GM21447 (cell line): ENCODE data around the gene CACNA1C.

Experiments used
- ATAC-seq: cut with Tn5 transposase; IDR thresholded peaks from one replicate; pipeline ENCODE4 v1.9.1; 2021; ENCODE audit not compliant: unreplicated experiment

CACNA1C gene

DNA sequence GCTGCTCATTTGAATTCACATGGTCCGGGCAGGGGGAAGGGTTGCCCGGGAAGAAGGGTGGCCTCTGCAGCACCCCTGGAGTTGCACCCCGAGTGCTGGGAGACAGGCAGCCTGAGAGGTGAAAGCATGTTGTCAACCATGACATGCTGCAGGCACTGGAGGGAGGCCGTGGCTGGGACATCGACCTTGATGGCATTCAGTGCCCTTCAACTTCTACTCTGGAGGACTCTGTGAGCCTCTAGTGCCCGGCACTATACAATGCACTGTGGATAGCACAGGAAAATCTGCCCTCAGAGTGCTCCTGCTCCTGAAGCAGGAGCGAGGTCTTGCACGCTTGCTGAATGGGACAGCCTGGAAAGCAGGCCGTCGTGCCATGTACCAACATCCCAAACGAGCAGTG lies 382.7 kb downstream of the CACNA1C start:
- no peak for ATAC-seq

DNA sequence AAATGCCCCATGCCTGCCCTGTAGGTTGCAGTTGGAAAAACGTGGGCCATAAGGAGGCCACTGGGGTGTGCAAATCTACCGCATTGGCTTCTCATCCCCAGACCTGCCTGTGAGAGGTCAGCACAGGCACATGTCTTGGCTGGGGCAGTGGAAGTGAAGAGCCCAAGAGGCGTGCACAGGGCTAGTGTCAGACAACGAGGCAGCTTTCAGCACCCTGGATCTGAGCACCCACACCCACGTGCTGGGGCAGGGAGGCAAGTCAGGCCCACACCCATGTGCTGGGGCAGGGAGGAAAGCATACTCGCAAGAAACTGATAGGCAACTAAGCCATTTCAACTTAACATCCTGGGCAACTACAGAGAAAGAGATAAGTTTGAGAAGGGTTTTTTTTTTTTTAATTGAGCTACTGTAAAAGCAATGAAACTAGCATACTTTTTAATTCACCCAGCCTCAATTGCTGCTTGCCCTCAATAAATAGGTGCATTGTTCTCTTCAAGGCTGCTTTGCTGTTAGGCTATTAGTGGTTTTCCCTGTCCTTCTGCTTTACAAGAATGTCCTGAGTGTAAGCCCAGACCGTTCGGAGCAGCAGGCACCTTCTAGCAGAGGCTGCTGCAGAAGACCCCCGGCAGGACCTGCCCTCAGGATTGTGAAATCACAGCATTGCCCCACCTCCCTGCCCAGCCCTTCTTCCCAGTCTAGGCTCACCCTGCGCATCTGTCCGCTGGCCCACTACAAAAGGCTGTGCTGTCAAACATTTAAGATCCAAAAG lies 386.7 kb downstream of the CACNA1C start:
- ATAC-seq = no peak

DNA sequence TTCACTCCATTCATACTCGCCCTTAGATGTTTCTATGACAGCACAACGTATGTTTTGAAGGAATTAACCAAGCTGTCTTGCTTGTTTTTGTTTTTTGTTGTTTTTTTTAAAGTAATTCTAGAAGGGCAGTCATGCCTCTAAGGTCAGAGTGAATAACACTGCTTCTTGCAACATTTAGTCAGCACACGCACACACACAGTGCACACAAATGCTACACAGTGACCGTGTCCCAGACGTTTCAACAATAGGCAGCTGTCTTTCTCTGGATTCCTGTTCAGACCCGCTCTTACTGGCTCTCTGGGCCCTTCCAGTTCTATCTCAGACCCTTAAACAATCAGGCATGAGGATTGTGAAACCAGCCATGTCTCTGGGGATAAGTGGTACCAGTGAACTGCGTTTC lies 391.0 kb downstream of the CACNA1C start:
- no peak for ATAC-seq

DNA sequence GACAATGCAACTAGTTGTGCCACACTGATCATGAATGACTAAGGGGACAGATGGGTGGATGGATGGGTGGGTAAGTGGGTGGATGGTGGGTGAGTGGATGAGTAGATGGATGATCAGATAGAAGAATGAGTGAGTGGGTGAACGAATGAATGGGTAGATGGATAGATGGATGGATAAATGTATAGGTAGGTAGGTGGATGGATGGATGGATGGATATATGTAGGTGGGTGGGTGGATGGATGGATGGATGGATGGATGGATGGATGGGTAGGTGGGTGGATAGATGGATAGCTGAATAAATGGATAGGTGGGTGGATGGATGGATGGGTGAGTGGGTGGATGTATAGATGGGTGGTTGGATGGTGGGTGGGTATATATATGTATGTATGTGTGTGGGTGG lies 393.2 kb downstream of the CACNA1C start:
- no peak for ATAC-seq

- no peak for ATAC-seq
Measured at GRCh38 chr12:2447861-2448260, 395.1 kb downstream of the CACNA1C start.

- ATAC-seq = no peak
Measured at GRCh38 chr12:2449586-2449985, 396.8 kb downstream of the CACNA1C start.

DNA sequence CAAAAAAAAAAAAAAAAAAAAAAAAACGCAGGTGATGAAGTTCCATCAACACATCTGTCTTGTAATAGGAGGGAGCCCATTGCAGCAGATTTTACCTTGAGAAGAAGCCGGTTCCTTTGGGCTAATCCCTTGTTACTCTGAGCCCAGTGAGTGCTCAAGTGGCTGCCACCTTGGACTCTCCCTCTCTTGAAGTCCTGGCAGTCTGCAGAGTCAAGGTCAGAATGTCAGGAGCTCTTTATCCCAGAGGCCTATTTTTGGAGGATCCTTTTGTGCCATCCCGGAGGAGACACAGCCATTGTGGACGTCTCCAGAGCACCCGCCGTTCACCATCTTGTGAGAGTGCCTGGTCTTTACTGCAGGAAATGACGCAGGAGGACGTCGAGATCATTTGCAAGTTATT lies 397.8 kb downstream of the CACNA1C start:
- no peak for ATAC-seq

GRCh38 chr12:2451025-2451424 lies 398.2 kb downstream of the CACNA1C start:
- ATAC-seq = no peak

DNA sequence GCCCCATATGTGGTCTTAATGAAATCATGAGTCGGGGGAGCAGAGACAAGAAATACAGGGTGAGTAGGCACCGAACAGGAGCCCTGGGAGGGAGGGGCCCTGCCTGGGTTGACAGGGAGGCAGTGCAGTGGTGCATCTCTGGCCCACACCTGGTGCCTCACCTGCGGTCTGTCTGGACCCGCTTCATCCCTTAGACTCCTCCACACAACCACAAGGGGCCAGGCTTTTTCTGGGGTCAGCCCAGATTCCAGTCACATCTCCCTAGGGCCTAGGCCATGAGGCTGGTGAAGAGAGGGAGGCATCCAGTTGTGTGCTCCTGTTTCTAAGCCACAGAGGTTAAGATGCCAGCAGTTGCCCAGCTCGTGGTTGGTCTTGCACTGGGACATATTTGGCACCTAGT lies 398.7 kb downstream of the CACNA1C start:
- no peak for ATAC-seq

GRCh38 chr12:2453076-2453760 lies 400.4 kb downstream of the CACNA1C start:
- no peak for ATAC-seq

DNA sequence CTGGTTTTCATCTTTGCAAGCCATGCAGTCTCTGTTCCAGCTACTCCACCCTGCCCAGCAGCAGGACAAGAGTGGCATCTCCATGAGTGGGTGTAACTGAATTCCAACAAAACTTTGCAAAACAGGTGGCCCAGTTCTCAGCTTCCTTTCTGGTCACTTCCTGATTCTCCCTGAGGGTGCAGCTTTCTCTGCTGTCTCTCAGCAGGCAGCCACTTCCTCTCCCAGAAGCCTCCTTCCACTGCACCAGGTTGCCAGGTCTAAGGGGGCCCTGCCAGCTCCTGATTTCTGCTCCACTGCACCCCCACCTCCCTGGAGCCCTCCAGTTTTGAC lies 400.9 kb downstream of the CACNA1C start:
- no peak for ATAC-seq

GRCh38 chr12:2454601-2455177 lies 401.9 kb downstream of the CACNA1C start:
- no peak for ATAC-seq

- ATAC-seq = no peak
Measured at GRCh38 chr12:2455410-2455809, 402.6 kb downstream of the CACNA1C start.

DNA sequence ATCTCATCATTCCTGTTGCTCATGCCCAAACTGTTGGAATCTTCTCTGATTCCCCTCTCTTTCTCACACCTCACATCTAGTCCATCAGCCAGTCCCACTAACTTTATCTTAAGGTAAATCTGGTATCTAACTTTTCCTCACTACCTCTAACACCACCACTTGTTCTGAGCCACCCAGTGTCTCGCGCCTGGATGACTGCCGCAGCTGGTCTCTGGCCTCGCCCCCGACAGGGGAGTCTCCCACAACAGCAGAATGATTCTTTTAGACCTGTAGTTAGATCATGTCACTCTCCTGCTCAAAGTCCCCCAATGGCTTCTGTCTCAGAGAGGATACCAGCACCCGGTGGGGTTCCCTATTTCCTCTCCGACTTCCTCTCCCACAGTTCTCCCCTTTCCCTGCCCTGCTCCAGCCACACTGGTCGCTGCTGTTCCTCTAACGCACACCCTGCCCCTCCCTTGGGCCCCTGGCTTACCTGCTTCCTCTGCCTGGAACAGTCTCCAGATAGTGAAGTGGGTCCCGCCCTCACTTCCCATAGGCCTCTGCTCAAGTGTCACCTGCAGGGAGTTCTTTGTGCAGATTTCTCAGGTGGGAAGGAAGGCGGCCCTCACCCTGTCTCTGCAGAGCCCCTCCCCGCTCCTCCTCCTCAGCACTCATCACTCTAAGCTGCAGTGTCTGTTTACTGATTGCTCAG lies 403.5 kb downstream of the CACNA1C start:
- no peak for ATAC-seq

DNA sequence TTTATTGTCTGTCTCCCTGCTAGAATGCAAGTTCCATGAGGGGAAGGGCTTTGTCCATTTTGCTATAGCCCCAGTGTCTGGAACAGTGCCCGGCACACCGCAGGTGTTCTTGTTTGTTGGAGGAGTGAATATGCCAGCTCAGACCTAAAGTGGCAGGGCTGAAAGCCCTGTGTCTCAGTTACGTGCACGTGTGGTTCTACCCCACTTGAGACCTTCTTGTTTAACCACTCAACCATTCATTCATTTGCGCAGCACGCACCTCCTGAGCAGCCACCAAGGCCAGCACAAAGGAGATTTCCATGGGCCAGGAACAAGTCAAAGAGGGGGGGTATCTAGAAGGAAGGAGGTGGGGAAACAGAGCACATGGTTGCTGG lies 404.0 kb downstream of the CACNA1C start:
- ATAC-seq = no peak

GRCh38 chr12:2457215-2457932 lies 404.6 kb downstream of the CACNA1C start:
- ATAC-seq = no peak

- ATAC-seq = no peak
Measured at GRCh38 chr12:2457933-2458414, 405.2 kb downstream of the CACNA1C start.

GRCh38 chr12:2460051-2460670 lies 407.4 kb downstream of the CACNA1C start:
- ATAC-seq = no peak

GRCh38 chr12:2461046-2461445 lies 408.3 kb downstream of the CACNA1C start:
- ATAC-seq = no peak

GRCh38 chr12:2461645-2462044 lies 408.9 kb downstream of the CACNA1C start:
- ATAC-seq = no peak

DNA sequence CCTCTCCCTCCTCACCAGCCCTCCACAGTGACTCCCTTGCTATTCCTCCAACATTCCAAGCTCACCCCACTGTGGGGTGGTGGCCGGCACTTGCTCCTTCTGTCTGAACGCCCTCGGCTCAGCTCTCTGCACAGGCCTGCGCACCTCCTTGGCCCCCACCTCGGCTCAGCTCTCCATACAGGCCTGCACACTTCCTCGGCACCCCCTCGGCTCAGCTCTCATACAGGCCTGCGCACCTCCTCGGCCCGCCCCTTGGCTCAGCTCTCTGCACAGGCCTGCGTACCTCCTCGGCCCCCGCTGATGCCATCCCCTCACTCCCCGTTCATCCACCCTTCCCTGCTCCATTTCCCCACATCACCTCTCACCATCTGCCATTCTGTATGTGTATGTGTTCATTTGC lies 409.3 kb downstream of the CACNA1C start:
- no peak for ATAC-seq
